NCI-H1417 treated with DMSO at 0.1 percent for 48 hours (cell line): ENCODE data around the gene STK32C.
"Not testable (repeated sequence)": the region's sequence is repeated elsewhere in the genome, so short reads cannot be mapped to it uniquely, and the experiment has no call there.

Experiments used
- DNase-seq: peaks from one replicate; lab custom pipeline; 2025; lab: John Stamatoyannopoulos, UW

Gene STK32C

DNA sequence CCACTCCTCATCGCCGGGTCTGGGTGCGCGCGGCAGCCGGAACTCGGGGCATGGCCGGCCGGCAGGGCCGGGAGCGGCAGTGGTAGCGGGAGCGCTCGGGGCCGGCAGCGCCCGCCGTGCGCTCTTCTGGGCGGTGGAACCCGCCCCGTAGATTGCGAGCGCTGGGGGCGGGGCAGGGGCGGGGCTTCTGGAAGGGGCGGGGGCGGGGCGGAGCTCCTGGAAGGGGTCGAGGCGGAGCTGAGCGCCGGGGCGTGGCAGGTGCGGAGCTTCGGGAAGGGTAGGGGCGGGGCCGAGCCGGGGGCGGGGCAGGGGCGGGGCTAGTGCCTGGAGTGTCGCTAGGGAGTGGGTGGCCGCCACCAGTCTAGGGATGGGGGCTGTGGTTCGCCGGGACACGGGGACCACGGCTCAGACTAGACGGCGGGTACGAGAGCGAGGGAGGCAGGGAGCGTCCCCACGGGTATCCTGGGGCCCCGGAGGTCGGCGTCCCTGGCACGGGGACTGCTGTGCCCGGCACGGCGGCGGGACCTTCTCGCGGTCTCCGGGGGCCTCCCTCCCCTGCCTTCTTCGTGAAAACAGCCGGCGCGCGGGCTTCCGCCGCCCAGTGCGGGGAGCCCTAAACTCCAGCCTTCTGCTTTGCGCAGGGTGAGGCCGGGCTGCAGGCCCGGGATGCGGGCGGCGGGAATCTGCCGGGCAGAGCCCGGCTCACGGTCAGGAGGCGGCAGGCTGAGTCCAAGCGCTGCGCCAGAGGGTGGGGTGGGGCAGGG is at the start of gene STK32C:
STK32C (minus strand) TSS at position 128 of the 764 bp plus-strand sequence; CDS start at position 11, 117 bp downstream.
- no peak for DNase-seq

DNA sequence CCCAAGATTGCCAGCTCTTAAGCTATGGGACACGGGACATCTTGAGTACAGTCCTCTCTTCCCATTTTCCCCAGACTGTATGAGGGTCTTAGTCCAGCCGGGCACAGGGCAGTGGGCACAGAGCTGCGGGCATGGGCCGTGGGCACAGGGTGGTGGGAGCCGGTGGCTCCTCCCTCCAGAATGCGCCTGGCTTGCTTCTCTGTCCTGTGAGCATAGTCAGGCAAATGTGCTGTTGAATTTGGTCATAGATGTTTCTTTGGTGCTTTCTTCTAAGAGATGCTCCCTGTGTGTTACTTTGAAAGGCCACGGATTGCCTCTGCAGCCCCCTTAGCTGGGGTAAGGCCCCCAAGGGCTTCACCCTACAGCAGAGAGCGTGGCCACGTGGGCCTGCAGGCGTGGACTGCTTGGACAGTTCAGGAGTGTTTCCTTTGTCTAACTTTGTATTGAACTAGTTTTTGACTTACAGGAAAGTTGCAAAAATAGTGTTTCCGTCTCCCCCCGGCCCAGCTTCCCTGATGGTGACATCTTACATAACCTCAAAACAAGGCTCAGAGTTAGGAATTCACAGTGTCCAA is 49.0 kb upstream of the STK32C start:
- DNase-seq = no peak

DNA sequence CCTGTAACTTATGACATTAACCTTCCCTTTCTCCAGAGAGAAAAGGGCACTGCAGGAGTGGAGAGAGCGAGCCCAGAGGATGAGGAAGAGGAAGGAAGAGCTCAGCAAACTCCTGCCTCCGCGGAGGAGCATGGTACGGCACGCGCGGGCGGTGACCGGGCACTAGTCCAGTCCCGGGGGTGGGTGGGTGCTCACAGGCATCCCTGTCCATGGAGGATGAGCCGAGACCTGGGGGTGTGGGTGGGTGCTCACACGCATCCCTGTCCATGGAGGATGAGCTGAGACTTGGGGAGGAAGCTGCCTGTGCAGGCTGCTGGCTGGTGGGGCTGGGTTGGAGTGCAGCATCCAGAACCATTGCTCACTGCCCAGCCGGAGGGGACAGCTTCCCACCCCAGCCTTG is 48.0 kb upstream of the STK32C start:
- no peak for DNase-seq

DNA sequence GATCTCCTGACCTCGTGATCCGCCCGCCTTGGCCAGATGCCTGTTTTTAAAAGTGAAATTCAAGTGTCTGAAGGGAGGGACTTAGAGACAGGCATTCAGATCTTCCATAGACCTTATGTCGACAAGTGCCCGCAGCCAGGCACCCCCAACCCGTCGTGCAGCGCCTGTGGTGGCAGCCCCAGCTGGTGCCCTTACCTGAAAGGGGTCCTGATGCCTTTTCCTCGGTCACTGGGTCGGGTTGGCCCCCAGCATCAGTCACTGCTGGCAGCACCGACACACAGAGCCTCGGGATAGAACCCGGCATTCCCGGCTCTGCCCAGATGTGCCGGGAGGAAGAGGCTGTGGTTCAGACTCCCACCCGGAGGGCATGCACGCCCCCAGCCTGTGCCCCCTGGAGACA is 47.5 kb upstream of the STK32C start:
- no peak for DNase-seq

DNA sequence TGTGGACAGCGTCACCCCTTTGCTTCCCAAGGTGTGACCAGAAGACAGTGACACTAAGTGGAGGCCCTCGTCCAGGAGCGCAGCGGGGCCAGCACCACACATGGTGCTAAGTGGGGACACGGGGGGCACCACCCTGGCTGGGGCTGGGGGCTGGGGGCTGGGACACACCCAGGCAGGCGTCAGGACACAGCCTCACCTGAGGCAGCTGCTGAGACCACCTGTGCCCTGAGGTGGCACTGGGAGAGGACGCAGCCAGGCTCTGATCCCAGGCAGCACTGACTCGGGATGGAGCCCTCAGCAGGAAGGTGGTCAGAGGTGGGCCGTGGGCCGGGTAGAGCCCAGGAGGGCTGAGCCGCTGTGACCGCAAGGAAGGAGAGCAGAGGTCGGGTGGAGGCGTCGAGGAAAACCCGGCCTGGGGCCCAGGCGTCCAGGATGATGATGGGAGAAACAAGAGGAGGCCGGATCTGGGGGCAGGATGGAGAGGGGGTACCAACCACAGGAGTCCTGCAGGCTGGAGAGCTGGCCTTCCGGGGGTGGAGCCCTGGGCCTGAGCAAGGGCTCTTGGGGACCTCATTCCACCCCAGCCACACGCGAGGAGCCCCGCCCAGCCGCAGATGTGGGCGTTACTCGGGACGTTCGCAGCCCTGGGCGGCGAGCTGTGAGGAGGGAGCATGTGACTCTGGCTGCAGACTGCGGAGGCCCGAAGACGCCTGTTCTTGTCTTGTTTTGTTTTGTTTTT is 46.8 kb upstream of the STK32C start:
- DNase-seq = no peak

DNA sequence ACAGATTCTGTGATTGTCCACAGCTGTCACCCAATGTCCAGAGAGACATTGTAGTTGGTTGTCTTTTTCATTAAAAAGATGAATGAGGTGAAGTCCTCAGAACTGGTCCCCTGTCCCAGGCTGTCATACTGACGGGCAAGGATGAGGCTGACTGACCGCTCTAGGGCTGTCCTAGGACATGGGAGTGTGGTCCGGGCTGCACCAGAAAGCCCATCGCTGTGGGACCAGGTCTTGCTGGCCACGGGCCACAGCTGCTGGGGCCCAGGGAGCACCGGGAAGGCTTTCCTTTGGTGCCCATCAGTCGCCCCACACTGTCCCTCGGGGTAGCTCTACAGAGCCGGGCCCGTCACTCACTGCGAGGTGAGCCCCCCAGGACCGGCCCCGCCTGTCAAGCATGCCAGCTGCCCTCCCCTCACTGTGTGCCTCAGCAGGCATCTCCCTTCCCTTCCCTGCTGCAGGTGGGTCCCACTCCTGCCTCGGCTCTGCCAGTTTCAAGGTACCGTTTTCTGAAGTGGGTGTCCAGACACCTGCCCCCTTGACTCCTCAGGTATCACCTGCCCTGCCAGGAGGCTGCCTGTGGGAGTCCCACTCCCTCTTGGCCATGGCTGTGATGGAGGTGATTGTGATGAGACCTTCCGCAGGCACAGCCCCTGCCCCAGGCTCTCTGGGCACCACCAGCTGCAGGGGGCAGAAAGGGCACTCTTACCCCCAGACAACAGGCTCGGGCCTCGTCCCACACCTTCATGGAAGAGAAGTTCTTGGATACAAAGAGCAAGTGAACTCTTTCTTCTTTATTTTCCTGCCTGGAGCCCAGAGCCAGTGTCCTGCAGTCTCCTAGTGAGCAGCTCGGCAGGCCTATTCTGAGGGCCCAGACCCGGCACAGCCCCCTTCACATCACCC is 46.0 kb upstream of the STK32C start:
- DNase-seq = no peak

DNA sequence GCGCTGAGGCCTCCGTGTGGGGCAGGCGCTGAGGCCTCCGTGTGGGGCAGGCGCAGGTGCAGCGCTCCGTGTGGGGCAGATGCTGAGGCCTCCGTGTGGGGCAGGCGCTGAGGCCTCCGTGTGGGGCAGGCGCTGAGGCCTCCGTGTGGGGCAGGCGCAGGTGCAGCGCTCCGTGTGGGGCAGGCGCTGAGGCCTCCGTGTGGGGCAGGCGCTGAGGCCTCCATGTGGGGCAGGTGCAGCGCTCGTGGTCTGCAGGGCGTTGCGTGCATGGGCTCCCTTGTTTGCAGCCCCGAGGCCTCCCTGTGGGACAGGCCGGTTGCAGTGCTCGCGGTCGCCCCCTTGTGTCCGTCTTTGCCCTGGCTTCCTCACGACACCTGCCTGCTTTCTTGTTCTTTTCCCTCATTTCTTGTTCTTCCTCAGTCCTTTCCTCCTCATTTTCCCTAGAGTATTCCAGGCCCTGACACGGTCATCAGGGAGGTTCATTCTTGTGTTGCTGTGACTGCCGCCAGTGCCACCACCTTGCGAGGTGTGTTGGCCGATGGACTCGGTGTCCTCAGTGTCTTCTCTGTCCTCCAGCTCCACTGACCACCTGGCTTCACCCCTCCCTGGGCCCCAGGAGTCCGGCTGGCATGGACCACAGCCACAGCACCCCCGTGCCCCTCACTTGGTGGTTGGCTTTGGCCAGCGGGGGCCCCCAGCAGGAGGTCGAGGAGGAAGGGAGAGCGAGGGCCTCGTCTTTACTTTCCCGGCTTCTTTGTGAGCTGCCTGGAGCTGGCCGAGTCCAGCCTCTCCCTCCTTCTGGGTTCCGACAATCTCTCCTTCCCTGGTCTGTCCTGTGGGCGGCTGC is 44.9 kb upstream of the STK32C start:
- DNase-seq = not testable (repeated sequence)

DNA sequence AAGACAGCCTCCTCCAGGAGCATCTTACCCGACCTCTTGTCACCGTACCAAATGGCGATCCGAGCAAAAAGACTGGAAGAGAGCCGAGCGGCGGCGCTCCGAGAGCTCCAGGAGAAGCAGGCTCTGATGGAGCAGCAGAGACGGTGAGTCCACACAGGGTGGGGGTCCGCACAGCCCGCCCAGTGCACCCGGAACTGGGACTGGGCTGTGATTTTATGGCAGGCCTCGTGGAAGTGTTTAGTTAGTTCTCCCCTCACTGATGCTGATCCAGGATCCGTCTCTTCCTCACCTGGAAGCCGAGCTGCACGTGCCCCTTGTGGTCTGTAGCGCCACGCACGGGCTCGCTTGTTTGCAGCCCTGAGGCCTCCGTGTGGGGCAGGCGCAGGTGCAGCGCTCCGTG is 43.9 kb upstream of the STK32C start:
- no peak for DNase-seq

DNA sequence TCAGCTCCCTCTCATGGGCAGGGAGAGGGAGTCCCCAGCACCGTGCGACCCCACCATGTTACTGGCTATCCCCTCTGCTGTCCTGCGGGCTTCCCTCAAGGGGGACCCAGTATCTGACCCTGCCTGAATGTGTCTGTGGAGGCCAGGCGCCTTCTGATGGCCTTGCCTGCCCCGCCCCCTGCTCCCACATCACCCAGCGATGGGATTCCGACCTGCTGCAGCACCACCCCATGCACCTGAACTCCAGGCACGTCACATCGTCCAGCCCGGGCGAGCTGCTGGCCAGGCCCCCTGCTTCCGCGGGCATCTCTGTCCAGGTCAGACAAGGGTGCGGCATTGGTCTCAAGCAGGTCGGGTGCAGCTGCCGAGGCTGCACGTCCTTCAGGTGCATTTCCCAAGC is 43.2 kb upstream of the STK32C start:
- DNase-seq = no peak

DNA sequence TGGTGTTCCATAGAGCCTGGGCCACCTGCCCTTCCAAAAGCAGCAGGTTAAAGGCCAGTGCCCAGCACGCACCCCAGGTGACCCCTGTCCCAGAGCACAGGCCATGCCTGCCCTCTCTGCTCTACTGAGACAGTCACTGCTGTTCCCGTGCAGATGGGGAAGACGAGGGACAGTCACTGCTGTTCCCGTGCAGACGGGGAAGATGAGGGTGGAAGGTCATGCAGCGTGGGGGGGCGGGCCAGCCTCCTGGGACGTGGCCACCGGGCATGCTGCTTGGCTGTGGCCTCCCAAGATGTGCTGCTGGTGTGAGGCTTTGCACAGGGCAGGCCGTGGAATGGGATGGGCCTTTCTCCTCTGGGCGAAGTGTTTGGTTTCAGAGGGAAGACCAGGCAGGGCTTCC is 42.6 kb upstream of the STK32C start:
- no peak for DNase-seq

DNA sequence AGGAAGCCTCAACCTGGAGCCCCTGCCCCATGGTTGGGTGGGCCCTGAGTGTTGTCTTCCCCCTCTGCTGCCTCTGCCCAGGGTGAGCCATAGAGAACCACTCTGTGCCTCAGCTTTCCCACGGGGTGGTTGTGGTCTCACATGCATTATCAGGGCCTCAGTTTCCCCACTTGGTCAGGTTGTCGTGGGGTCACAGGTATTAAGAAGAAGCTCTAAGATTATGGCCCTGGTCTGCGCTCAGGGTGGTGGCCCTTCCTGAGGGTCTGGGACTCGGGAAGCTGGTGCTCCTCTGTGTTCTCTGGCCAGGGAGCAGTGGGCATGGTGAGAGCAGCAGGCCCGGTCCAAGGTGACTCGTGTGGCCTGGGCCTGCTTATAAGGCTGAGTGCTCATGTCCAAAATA is 42.0 kb upstream of the STK32C start:
- DNase-seq = no peak

DNA sequence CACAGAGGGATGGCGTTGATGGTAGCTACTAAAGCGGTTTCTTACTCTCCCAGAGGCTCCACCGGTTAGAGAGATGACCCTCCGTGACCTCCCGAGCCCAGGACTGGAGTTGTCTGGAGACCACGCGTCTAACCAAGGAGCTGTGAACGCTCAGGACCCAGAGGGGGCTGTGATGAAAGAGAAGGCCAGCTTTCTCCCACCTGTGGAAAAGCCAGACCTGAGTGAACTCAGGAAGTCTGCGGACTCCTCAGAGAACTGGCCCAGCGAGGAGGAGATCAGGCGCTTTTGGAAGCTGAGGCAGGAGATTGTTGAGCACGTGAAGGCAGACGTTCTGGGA is 40.1 kb upstream of the STK32C start:
- DNase-seq = no peak

DNA sequence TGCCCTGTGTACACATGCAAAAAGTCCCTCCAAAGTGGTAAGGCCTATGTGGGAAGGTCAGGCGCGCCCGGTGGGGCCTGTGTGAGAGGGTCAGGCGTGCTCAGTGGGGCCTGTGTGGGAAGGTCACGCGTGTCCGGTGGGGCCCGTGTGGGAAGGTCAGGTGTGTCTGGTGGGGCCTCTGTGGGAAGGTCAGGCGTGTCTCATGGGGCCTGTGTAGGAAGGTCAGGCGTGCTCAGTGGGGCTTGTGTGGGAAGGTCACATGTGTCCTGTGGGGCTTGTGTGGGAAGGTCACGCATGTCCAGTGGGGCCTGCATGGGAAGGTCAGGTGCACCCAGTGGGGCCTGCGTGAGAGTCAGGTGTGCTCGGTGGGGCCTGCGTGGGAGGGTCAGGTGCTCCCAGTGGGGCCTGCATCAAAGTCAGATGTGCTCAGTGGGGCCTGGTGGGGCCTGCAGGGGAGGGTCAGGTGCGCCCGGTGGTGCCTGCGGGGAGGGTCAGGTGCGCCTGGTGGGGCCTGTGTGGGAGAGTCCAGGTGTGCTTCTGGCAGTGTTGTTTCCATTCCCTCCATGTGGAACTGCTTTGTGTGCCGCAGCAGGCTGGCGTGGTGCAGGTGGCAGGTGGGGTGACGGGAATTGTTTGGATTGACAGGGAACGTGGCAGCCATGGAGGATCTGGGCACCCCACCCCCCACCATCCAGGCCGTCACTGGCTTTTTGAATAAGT is 39.6 kb upstream of the STK32C start:
- no peak for DNase-seq

DNA sequence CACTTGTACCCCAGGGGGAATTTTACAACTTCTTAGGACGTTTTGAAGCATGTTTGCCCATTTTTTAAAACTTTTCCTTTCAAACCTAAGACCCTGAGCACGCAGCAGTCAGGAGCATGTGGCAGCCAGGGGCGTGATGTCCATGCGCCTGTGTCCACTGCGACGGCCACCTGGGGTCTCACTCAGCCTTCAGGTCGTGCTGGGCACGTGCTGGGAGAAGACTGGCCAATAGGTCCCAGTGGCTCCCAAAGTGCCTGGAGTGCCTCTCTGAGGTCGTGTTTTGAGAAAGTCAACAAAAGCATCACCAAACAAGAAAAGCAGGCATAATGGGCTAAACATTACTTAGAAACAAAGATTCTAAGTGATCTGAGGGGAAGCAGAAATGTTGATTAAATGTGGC is 39.1 kb upstream of the STK32C start:
- DNase-seq = no peak

DNA sequence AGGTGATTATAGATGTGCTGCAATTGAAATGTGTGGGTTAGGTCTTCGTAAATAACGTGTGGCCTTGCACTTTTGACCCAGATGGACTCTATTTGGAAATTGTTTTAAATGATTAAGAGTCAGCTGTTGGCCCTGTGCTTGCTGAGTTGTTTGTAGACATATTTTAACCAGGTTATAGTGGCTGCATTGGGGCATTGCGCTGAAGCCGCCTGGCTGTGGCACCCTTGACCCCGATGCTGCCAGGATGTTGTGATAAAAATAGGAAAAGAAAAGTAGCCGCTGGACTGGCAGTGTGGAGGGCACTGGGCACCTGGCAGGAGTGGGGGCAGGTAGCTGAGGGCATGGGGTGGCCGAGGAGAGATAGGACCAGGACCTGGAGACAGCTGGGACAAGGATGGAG is 37.6 kb upstream of the STK32C start:
- DNase-seq = no peak

DNA sequence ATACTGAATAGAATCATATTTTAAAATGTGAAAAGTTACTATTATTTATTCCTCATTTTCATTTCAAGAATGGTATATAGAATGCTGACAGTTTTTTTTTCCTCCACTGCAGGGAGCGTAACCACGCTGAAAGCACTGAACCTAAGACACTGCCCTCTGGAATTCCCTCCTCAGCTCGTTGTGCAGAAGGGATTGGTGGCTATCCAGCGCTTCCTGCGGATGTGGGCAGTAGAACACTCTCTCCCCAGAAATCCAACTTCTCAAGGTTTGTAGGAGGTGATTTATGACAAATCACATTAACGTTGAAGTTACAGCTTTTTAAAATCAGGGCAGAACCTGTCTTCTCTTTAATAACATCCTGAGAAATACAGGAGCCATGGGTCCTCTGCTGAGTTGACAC is 36.6 kb upstream of the STK32C start:
- DNase-seq = no peak

DNA sequence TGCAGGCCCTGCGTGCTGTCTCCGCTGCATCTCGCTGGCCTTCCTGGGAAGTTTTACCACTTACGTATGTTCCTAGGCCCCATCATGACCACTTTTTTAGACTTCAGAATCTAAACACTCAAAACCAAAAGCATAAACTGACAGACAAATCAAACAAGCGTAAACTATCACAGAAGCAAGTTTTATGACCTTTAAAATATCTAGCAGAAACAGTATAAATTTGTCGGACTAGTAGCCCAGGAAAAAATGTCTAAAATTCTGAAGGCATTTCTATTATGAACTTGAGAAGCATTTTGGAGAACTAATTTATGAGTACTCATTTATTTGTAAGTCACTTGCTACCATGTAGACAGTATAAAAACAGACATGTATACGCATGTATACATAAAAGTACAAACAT is 34.8 kb upstream of the STK32C start:
- DNase-seq = no peak

DNA sequence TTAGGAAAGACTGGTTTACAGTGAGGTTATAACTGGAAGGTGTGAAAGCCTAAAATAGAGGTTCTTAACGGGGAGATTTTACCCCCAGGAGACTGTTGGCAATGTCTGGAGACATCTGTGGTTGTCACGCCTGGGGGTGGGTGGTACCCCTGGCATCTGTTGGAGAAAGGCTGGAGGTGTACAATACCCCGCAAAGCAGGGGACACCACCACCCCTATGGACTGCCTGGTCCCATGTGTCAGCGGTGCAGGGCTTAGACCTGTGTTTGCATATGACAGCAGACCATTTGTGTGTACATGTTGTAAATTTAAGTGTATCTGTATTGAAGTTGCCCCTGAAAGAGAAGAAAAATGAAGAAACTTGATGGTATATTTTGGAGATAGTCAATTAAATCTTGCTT is 34.0 kb upstream of the STK32C start:
- DNase-seq = no peak

DNA sequence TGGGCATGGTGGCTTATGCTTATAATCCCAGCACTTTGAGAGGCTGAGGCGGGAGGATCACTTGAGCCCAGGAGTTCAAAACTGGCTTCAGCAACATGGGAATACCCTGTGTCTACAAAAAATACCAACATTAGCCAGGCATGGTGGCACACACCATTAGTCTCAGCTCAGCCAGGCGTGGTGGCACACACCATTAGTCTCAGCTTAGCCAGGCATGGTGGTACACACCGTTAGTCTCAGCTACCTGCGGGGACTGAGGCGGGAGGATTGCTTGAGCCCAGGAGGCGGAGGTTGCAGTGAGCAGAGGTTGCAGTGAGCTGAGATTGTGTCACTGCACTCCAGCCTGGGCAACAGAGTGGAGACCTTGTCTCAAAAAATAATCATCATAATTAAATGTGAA is 33.3 kb upstream of the STK32C start:
- no peak for DNase-seq

DNA sequence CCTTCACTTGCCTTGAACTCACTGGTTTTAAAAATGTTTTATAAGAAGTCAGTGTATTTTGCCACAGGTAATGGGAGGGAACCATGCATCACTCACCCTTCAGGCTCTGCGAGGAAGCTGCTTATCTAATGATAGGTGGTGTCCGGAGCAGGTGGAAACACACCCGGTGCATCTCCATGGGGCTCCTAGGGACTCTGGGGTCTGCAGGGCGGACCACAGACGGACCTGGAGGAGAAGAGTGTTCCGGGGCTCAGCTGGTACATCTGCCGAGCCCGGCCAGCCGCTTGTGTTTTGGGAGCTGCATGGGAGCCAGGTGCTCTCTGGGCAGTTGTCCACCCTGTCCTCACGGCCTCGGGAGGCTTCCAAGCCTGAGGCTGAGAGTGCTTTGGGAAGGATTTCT is 31.5 kb upstream of the STK32C start:
- DNase-seq = no peak

DNA sequence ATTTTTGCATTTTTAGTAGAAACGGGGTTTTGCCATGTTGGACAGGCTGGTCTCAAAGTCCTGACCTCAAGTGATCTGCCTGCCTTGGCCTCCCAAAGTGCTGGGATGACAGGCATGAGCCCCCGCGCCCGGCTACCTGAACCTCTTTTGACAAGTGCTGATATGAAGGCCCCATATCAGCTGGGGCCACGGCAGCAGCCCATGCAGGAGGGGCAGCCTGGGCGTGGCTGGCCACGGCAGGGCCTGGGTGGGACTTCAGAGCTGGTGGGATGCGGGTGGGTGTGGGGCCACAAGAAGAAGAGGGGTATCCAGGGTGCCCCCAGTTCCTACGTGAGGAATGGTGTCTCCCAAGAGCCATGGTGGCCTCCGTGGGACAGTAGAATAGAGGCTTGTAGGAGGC is 31.1 kb upstream of the STK32C start:
- DNase-seq = no peak
